HG03175 (cell line): ENCODE results near the gene U2AF1L4.

Experiments
- ATAC-seq: cut with Tn5 transposase; IDR thresholded peaks from one replicate; pipeline ENCODE4 v1.9.1; 2021; ENCODE audit warnings: mild to moderate bottlenecking, moderate library complexity; ENCODE audit not compliant: unreplicated experiment

U2AF1L4 gene

DNA sequence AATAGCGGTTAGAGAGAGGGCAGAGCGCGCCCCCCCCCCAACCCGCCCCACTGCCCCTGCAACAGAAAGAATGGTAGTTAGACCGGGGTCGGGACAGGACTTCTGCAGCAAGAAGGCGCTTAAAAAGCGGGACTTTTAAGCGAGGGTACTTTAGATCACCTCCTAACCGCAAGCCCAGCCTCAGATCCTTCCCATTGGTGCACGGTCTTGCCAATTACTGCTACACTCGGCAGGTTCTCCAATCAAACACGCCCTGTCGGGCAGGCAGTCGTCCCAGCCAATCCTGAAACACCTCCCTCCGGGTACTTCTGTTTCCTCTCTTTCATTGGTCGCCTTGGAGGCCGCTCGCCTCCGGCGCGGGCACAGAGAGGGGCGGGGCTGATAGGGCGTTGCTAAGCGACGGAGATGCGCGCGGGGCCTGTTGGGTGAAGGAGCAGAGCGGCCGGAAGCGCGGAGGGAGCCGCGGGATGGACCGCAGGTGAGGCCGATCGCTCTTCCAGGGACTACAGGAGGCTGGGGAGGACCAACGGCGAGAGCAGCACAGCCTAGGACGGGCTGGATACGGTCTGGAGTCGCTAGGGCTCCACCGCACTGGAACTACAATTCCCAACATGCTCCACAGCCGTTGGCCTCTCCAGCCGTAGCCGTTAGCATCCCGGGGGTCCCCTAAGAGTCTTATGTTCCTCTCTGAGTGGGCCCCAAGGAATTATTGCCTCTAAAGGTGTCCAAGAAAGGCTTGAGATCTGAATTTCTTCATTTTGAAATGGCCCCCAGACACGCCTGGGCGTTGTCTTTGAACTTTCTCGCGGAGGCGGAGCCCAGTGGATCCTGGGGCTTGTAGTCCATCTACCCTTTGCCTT is 12.8 kb upstream of the U2AF1L4 start, which contains the start of gene PROSER3:
PROSER3 (plus strand) TSS at position 428 of the 860 bp plus-strand sequence; CDS start at position 468, 40 bp downstream.
- peak; percentile 98 for ATAC-seq

DNA sequence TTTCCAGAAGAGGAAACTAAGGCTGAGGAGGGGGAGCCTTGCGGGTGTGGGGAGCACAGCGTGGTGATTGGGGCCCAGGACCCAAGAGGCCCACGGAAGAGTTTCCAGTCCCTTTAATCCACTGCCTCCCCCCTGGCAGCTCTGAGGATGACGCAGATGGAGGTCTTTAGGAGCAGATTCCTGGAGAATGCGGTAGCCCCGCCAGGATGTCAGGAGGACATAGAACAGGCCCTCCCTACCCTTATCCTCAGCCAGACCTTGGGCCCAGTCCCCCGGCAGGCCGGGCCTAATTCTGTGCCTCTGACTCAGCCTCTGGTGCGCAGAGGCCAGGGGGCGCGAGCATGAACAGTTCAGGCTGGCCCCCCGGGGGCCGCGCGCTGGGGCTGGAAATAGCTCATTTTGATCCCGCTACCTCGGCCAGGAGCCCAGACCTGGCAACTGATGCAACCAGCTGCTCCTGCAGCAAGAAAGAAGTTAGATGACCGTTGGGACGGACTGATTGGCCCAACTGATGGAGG is 12.1 kb upstream of the U2AF1L4 start:
- ATAC-seq: peak; percentile 7

DNA sequence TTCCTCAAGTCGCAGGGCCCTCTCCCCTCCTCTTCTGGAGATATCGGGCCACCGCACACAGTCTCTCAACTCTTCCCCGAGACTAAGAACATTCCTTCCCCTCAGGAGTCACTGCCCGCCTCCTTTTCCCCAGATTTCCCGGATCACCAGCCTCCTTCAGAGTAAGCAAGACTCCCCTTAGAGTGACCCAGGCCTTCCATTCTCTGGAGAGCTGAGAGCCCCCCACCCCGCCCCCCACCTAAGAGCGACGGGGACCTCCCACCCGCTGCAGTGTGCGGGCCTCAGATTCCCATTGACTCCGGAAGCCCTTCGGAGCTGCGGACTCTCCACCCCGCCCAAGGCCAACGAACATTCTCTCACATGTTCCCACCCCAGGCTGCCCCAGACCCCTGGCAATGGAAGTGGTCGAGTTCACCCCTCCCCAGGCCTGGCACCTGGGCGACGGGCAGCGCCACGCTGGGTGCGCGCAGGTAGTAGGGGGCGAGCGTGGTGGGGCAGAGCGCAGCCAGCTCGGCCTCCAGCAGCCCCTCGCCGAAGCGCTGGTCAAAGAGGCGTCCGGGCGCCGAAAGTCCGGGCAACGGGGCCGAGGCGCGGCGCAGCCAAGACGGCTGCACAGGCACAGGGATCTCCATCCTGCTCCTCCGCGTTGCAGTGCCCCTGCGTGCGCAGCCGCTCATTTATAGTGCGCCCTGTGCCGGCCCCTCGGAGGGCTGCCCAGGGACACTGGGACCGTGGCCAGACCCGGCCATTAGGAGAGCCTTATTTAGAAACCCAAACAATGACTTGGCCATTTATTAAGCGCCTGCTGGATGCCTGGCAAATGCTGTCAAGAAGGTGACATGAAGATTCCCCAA is 11.4 kb upstream of the U2AF1L4 start, which contains the start of gene HSPB6:
HSPB6 (minus strand) TSS at position 653 of the 854 bp plus-strand sequence; CDS start at position 632, 21 bp downstream.
- no peak for ATAC-seq

DNA sequence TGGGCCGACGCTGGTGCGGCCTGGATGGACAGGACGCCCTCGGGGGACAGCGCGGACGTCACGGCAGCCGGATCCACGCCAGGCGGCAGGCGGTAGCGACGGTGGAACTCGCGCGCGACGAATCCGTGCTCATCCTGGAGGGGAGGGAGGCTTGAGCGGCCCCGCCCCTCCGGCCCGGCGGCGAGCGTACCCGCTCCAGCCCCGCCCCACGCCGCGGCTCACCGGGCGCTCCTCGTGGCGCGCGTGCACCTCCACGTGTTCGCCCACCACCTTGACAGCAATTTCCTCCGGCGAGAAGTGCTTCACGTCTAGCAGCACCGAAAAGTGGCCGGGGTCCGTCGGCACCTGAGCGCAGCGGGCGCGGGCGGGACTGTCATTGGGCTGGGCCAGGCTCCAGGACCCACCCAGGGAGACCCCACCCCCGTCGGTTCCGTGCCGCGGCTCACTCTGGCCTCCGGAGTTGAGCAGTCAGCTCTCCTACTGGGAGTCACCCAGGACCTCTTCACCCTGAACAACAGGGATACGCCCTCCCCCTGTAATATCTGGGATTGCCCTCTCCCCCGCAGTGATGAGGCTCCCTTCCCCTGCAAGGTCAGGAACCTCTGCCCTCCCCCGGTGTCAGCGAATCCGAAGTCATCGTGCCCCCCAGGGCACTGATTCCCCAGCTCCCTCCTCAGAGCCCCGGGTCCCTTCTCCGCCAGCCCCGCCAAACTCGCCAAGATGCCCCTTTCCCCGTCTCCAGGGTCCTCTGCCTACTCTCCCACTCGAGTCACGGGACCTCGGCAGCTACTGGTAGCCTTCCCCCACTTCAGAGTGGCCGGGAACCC is 10.5 kb upstream of the U2AF1L4 start:
- ATAC-seq: no peak

DNA sequence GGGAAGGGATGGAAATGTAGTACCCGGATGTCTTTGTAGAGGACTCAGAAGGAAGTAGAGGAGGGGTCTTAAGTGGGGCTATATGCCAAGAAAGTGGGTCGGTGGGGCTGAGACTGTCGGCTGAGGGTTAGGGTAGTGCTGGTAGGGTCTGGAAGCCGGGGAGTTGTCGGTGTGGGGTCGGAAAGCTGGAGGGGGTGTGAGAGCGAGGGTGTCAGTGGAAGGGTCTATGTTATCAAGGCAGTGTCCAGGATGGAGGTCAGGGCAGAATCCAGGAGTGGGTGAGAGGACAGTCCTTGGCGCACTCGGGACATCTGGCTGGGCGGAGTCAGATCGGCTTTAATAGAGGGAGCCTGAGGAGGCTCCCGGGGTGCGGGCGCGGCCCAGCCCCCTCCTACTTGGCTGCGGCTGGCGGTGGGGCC is 9.9 kb upstream of the U2AF1L4 start:
- no peak for ATAC-seq

DNA sequence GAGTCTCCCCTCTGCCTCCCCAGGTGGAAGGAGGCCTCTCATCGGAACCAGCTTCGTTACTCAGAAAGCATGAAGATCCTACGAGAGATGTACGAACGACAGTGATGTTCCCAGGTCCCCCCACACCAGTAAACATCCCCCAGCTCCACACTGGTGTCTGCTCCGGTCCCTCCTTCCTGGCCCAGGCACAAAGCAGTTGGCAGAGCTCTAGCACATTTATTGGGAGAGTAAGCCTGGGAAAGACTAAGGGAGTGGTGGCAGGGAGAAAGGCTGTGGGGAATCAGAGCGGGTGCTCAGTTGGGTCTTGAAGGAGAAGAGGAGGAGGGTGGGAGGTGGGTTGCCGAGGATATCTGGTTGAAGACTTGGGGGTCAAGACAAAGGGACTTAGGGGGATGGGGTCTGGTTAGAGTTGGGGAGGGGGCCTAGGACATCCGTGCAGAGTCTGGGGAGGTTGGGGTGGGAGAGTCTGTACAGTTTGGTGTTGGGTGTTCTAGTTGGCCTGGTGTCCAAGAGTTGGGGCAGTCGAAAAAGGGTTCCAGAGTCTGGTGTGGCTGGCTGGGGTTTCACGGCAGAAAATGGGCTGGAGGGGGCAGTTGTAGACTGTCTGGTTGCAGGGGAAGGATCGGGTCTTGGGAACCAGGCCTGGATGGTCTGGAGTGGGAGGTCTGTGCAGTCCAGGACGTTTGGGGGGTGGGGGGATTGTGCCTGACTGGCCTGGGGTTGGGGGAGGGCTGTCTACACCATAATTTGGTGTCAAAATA is 9.3 kb upstream of the U2AF1L4 start:
- no peak for ATAC-seq

DNA sequence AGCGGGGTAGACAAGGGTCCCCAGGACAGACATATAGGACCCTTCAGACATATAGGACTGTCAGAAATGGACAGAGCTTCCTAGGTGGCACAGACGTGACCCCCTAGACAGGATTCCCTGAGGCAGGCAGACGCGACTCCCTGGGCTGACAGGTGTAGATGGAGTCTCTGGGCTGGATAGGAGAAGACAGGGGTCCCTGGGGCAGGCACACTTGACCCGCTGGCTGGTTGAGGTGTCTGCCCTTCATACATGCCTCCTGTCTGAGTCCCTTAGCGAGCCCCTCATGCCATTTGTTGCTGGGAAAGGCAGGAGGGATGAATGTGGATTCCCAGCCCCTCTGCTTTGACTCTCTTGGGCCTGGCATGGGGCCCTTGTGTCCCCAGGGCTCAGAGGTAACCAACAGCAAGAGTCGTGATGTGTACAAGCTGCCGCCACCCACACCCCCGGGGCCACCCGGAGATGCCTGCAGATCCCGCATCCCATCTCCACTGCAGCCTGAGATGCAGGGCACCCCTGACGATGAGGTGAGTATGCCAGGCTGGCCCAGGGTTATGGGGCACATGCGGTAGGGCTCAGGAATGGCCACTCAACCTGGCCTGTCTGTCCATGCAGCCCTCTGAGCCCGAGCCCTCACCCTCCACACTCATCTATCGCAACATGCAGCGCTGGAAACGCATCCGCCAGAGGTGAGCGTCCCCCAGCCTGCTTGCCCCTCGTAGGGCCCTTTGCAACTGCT is 8.6 kb upstream of the U2AF1L4 start:
- no peak for ATAC-seq

DNA sequence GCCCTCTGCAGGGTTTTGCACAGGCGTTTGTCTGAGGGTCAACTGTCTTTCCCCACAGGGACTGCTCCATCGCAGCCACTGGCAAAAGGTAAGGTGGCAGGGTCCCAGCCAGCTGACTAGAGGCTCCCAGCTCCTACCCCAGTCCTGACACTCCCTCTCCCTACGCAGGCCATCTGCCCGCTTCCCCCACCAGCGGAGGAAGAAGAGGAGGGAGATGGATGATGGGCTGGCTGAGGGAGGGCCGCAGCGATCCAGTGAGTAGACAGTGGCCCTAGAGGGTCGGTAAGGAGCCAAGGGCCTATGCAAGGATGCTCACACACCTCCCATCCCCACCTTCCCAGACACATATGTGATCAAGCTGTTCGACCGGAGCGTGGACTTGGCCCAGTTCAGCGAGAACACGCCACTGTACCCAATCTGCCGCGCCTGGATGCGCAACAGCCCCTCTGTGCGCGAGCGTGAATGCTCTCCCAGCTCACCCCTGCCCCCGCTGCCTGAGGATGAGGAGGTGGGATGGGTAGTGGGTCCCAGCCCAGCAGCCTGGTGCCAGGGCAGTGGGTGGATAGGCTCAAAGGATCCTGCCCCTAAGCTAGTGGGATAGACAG is 7.6 kb upstream of the U2AF1L4 start:
- ATAC-seq: no peak

DNA sequence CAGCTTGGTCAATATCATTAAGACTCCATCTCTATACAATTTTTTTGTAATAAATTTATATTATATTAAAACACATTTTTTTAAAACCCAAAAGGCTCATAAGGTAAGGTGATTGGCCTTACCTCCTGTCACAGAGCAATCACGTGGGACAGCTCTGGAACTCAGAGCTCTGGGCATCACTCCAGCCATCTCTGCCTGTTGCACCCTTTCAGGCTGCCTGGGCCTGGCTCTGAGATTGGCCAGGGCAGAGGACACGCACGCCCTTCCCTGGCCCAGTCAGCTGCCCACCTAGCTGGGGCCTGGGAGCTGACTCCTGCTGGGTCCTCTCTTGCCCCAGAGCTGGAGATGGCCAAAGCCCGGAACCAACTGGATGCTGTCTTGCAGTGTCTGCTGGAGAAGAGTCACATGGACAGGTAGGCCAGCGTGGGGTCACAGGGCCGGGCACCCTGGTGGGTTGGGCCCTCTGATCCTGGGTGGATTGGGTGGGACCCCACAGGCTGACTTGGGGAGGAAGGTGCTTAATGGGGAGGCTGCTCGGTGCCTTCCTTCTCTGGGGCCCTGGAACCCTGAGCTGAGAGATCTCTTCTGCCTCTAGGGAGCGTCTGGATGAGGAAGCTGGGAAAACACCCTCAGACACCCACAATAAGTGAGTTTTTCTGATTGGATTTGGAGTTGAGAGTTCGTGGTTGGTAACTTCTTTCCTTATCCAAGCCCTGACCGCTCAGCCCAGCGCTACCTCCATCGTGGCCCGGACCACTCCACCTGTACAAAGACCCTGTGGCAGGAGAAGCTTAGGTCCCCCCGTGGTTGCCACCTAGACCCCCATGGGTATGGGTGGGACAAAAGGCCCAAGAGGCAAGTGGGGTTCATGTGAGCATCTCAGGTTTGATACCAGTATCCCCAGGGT is 6.9 kb upstream of the U2AF1L4 start:
- no peak for ATAC-seq

DNA sequence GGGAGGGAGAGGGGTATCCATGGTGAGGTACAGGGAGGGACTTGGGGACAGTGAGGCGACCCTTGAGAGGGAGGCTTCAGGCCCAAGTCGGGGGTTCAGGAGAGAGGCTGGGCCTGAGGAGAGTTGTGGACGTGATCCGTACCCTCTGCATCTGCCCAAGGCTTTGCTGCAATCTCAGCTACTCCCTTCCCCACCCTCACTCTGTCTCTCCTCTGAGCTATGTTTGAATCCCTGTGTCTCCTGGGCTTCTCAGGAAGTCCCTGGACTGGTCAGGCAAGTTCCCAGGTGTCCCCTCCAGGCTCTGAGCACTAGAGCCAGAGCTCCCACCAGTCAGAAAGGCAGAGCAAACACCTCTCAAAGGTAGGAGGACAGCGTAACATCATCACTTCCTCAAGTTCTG is 4.9 kb upstream of the U2AF1L4 start:
- no peak for ATAC-seq

DNA sequence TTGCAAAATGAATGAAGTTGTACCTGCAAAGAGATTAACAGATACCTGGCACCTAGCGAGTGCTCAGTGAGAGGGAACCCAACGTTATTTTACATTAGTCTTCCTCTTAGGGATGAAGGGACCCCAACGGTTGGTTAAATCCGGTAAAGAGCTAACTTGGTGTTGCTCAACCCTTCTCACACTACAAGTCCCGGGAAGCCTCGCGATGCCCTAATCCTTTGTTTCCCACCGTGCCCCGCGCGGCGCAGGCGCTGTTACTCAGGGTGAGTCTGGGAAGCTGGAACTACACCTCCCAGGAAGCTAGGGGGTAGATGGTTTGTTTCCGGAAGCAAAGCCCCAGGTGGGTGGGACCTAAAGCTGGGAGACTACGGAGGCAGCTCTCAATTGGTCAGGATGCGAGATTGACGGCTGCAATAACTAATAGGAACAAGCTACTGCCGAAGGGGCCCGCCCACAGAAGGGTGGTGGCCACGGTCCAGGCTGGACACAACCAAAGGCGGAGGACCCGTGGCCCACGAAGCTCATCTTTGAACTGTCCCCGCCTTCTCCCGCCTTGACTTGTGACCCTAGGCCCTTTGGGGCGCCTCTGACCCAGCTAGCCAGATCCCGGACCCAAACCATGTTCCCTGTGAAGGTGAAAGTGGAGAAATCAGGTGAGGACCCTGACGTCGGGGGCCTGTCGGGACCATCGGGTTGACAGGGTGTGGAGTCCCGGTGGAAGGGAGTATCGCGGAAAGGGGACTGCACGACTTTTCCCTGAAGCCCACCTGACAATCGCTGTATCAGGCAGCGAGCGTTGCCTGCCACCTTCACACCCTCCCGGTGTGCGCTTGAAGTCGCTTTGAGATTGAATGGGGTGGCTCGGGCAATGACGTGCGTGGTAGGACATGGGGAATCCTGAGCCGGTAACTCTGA is 3.1 kb upstream of the U2AF1L4 start, which contains the start of gene LIN37:
LIN37 (plus strand) TSS at position 471 of the 915 bp plus-strand sequence; CDS start at position 620, 149 bp downstream.
- peak; percentile 72 for ATAC-seq

DNA sequence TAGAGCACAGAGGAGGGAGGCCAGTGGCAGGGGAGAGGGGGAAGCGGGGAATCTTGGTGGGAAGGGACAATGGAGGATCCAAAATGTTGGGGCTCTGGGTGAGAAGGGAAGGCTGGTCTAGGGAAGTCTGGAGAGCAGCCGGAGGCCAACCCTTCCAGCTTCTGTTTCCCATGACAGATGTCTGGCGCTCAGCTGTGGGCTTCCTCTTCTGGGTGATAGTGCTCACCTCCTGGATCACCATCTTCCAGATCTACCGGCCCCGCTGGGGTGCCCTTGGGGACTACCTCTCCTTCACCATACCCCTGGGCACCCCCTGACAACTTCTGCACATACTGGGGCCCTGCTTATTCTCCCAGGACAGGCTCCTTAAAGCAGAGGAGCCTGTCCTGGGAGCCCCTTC is 1.3 kb upstream of the U2AF1L4 start:
- ATAC-seq: no peak

DNA sequence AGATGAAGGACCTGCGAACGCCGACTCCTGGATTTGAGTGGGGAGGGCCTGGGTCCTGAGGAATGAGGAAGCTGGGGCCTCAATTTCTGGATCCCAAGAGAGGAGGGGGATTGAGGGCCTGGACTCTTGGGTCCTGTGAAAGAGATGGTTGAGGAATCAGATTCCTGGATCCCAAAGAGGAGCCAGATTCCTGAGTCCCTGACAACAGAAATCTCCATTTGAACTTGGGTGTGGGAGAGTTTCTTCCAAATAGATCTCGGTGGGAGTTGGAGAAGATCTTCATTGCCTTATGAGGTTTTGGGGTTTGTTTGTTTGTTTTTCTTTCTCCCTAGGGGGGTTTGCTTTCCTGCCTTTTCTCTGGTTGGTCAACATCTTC is 857 bp upstream of the U2AF1L4 start:
- no peak for ATAC-seq

DNA sequence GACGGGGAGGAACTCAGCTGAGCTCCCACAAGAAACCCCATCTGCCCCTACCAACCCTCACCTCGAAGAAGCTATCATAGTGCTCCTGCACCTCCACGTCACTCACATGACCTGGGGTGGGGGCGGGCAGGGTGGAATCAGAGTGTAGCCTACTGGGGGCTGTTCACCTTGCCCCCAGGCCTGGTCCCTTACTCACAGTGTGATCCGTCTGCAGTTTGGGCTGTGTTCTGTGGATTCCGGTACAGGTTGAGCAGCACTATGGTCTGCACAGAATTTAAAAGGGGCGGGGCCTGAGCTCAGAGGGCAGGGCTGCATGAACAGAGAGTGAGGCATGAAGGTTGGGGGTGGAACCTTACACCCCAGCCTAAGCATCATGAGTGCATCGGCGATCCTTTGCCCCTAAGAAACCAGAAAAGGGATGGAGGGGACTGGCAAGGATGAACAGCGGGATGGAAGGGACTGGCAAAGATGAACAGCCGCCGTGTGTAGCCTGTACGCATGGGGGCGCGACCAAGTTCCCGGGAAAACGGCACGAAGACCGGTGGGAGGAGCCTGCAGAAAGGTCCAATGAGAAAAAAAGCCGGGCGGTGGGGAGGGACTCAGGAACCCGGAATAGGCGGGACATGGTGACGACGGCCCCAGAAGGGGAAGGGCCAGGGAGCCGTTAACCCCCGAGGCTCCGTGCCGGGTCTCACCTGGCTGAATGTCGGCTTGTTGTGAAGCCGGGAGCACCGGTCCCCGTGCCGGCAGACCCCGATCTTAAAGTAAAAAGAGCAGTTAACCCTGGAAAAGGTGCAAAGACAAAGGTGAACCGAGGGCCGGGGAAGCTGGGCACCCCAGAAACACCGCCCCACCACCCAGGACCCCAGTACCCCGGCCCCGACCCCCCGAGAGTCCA is 539 bp downstream of the U2AF1L4 start:
- ATAC-seq: peak; percentile 35

DNA sequence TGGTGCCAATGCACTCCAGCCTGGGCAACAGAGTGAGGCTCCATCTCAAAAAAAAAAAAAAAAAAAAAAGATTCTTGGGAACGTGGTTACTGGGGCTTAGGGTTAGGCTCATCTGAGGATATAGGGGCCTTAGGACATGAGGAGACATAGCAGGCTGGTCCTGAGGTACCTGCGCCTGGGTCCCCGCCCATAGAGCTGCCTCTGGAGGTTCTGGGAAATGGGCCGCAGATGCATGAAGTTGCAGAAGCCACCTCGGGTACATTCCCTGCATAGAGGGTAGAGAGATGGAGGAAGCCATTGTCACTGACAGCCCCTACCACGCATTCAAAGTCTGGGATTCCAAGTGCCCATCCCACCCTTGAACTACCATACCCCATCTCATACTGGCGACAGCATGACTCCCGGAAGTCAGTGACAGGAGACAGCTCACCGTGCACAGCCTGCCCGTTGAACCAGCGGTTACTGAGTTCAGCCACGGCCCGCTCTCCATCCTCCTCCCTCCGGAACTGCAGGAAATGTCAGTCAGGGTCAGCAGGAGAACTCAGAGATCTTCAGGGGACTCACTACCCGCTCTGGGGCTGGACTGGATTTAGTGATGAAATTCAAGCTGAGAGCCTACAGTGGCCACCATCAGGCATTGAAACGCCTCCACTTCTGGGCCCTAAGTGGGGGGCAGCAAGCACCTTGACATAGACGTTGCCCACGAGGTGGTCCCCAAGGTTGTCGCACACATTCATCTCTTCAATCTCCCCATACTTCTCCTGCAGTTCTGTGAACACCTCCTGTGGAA is 1.4 kb downstream of the U2AF1L4 start:
- no peak for ATAC-seq
